CD14-positive monocyte (primary cell): ENCODE measurements around the gene TBXAS1. TPM values are rescaled to one million over a fixed set of nuclear protein-coding genes. Genes with fewer than 3 reads are reported as not detected.

ENCODE experiments used
- DNase-seq, 3 donors: peaks; one replicate each; pipeline ENCODE4 v3.0.0-alpha.2; 2011 to 2022
- H2AFZ ChIP-seq: 2 replicates; pipeline ENCODE4 v1.6.0; 2012; ENCODE audit warnings: mild to moderate bottlenecking, low read depth, low read length, inconsistent platforms; ENCODE audit not compliant: insufficient read depth, poor library complexity, severe bottlenecking
- H3K27ac ChIP-seq, 2 donors: 1 replicate in 1 of 2; 2 replicates in 1 of 2; pipeline ENCODE4 v1.5.1; 2012 to 2013; ENCODE audit warnings: low read length in 2 of 2, control low read depth in 1 of 2, inconsistent platforms in 1 of 2, low read depth in 1 of 2, mild to moderate bottlenecking in 1 of 2
- H3K27me3 ChIP-seq, 2 donors: one replicate each; pipeline versions ENCODE4 v1.6.0 to v1.6.1; 2011 to 2013; ENCODE audit warnings: low read length in 2 of 2; ENCODE audit not compliant: control insufficient read depth in 2 of 2, insufficient read depth in 2 of 2
- H3K36me3 ChIP-seq, 2 donors: replicated peaks in 1 of 2; 1 replicate in 1 of 2; 2 replicates in 1 of 2; pipeline versions ENCODE4 v1.5.1 to v1.6.1; 2012 to 2013; ENCODE audit warnings: low read length in 2 of 2, control low read depth in 1 of 2, inconsistent platforms in 1 of 2, mild to moderate bottlenecking in 1 of 2; ENCODE audit not compliant: insufficient read depth in 2 of 2, control insufficient read depth in 1 of 2
- H3K4me1 ChIP-seq, 2 donors: 1 replicate in 1 of 2; 2 replicates in 1 of 2; pipeline versions ENCODE4 v1.5.1 to v1.6.1; 2012 to 2013; ENCODE audit warnings: low read length in 2 of 2, control low read depth in 1 of 2, inconsistent platforms in 1 of 2, mild to moderate bottlenecking in 1 of 2, moderate library complexity in 1 of 2; ENCODE audit not compliant: insufficient read depth in 2 of 2, control insufficient read depth in 1 of 2
- H3K4me2 ChIP-seq: replicated peaks from 2 replicates; pipeline ENCODE3; 2012; ENCODE audit warnings: low read length, moderate library complexity, mild to moderate bottlenecking; ENCODE audit not compliant: poor library complexity, severe bottlenecking; ENCODE audit errors: extremely low read depth
- H3K4me3 ChIP-seq, 3 experiments: fragments of 200-600 bp in 1 of 3; sonication (generic) in 1 of 3; replicated peaks in 1 of 3; 1 replicate in 2 of 3; 2 replicates in 1 of 3; pipeline ENCODE4 v1.5.1; 2011 to 2013; ENCODE audit warnings: low read length in 3 of 3, mild to moderate bottlenecking in 3 of 3, control low read depth in 2 of 3, low read depth in 2 of 3, inconsistent platforms in 1 of 3, moderate library complexity in 1 of 3
- H3K79me2 ChIP-seq: 2 replicates; pipeline ENCODE4 v1.6.0; 2012; ENCODE audit warnings: mild to moderate bottlenecking, control low read depth, inconsistent platforms, low read length, moderate library complexity; ENCODE audit not compliant: insufficient read depth
- H3K9ac ChIP-seq: 2 replicates; pipeline ENCODE4 v1.6.0; 2017; ENCODE audit warnings: low read length, mild to moderate bottlenecking; ENCODE audit not compliant: insufficient read depth, poor library complexity, severe bottlenecking
- H3K9me3 ChIP-seq, 2 donors: replicated peaks in 1 of 2; 1 replicate in 1 of 2; 2 replicates in 1 of 2; pipeline versions ENCODE4 v1.5.1 to v1.6.1; 2012 to 2013; ENCODE audit warnings: low read length in 2 of 2, control low read depth in 1 of 2; ENCODE audit not compliant: control insufficient read depth in 1 of 2, insufficient read depth in 1 of 2
- H4K20me1 ChIP-seq: 2 replicates; pipeline ENCODE4 v1.6.0; 2012; ENCODE audit warnings: mild to moderate bottlenecking, low read length, control low read depth, moderate library complexity; ENCODE audit not compliant: insufficient read depth
- H3K27ac Mint-ChIP-seq, 7 donors: one replicate each; pipeline ENCODE4 v1.8.0; 2020; ENCODE audit warnings: mild to moderate bottlenecking in 7 of 7, mixed read lengths in 7 of 7, moderate library complexity in 6 of 7, inconsistent platforms in 2 of 7
- H3K27me3 Mint-ChIP-seq, 3 donors: one replicate each; pipeline ENCODE4 v1.8.0; 2021 to 2022; ENCODE audit warnings: low read depth in 3 of 3, mild to moderate bottlenecking in 3 of 3, mixed read lengths in 3 of 3, moderate library complexity in 3 of 3, inconsistent platforms in 1 of 3
- H3K36me3 Mint-ChIP-seq, 2 donors: one replicate each; pipeline ENCODE4 v1.8.0; 2020; ENCODE audit warnings: mixed read lengths in 2 of 2, inconsistent platforms in 1 of 2, mild to moderate bottlenecking in 1 of 2
- H3K4me1 Mint-ChIP-seq: one replicate; pipeline ENCODE4 v1.8.0; 2020; ENCODE audit warnings: mild to moderate bottlenecking, mixed read lengths
- H3K4me3 Mint-ChIP-seq, 2 donors: one replicate each; pipeline ENCODE4 v1.8.0; 2020; ENCODE audit warnings: mild to moderate bottlenecking in 2 of 2, mixed read lengths in 2 of 2, moderate library complexity in 1 of 2
- H3K9me3 Mint-ChIP-seq, 7 donors: one replicate each; pipeline ENCODE4 v1.8.0; 2020 to 2022; ENCODE audit warnings: mixed read lengths in 7 of 7, mild to moderate bottlenecking in 6 of 7, moderate library complexity in 6 of 7, inconsistent platforms in 2 of 7
- WGBS: methylation state at CpG from one replicate; pipeline ENCODE4 v1.1.5; 2013; ENCODE audit warnings: missing lambda C conversion rate; ENCODE audit not compliant: insufficient coverage; 5-methylcytosine and 5-hydroxymethylcytosine counted together
- intact Hi-C, 2 donors: fragments of 100-400 bp; cut with micrococcal nuclease; formaldehyde crosslinking; loops; one replicate each; pipeline versions ENCODE4 v1.15.0 to v1.15.1; 2023
- polyA plus RNA-seq, 3 donors: library from polyadenylated mRNA; depleted of rRNA in 1 of 3; unstranded in 2 of 3; stranded (reverse) in 1 of 3; fragments of 300-500 nt in 2 of 3; fragments of >200 nt in 1 of 3; fragmentation: Illumina TruSeq in 2 of 3; gene quantifications; 1 replicate in 2 of 3; 2 replicates in 1 of 3; pipeline ENCODE4 v1.2.3, GENCODE V29; 2012 to 2021
- TF ChIP-seq, protein P1 (sequence below): fragments of 200-600 bp; IDR thresholded peaks from one replicate; pipeline ENCODE4 v1.8.0; 2022; ENCODE audit warnings: antibody characterized with exemption, mild to moderate bottlenecking

The TBXAS1 gene
- polyA plus RNA-seq, 3 donors, result 289 to 335 (median 298) TPM

DNA sequence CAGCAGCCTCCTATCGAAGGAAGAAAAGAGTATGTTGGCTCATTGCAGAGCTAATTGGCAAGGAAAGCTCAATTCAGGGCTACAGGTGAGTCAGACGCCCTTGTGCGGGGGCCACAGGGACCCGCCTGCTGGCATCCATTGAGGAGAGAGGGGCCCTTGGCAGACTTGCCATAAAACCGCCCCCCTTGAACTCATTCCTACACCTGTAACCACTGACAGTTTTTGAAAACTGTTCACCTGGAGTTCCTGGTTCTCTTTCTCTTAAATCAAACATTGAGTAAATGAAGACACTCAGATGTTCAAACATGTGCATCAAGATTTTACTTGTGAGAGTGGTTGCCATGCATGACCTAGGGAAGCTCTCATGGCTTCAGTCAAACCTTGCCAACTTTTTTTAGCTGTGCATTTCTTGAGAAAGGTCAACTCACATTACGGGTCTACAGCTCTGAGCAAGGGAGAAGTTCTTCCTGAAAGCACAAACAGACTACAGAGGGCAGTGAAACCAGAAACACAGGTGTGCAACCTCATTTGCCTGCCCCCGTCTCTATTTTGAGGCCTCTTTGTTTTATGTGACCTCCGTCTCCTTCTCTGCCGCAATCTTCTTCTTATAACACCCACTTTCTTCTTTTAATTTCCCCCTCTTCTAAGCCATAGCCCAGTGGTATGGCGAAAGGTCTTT is 87.8 kb downstream of the TBXAS1 start:
- TF ChIP-seq, protein P1, sequence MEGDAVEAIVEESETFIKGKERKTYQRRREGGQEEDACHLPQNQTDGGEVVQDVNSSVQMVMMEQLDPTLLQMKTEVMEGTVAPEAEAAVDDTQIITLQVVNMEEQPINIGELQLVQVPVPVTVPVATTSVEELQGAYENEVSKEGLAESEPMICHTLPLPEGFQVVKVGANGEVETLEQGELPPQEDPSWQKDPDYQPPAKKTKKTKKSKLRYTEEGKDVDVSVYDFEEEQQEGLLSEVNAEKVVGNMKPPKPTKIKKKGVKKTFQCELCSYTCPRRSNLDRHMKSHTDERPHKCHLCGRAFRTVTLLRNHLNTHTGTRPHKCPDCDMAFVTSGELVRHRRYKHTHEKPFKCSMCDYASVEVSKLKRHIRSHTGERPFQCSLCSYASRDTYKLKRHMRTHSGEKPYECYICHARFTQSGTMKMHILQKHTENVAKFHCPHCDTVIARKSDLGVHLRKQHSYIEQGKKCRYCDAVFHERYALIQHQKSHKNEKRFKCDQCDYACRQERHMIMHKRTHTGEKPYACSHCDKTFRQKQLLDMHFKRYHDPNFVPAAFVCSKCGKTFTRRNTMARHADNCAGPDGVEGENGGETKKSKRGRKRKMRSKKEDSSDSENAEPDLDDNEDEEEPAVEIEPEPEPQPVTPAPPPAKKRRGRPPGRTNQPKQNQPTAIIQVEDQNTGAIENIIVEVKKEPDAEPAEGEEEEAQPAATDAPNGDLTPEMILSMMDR, result no peak
- Mint-ChIP-seq H3K27me3 (peaks cover 0 to 2% (median 0%) of the 10 kb centered on the region in 3 donors), H3K9me3 (peaks cover 0 to 4% (median 0%) of the 10 kb centered on the region in 7 donors), H3K4me3 (no peak overlapping the region), H3K4me1 (peaks cover 29% of the 10 kb centered on the region), H3K36me3 (peaks cover 86 to 97% of the 10 kb centered on the region in 2 donors), H3K27ac (peak overlapping the region in 4 of 7 donors; percentile 18 to 94 (median 88))
- no peak overlapping the region for H3K9ac ChIP-seq
- H3K36me3 ChIP-seq, result peaks cover 95 to 99% of the 10 kb centered on the region in 2 donors
- H3K27me3 ChIP-seq, result no peaks in the 10 kb centered on the region
- DNase-seq, result no peak
- no peak overlapping the region for H2AFZ ChIP-seq
- H3K4me2 ChIP-seq, result no peak overlapping the region
- 81% methylated on average over 7 of the region's 10 CpGs for WGBS
- H3K4me1 ChIP-seq, result peaks cover 18 to 23% of the 10 kb centered on the region in 2 donors
- H3K27ac ChIP-seq, result peak overlapping the region; percentile 50 to 80
- H3K9me3 ChIP-seq, result no peaks in the 10 kb centered on the region
- H3K79me2 ChIP-seq, result no peaks in the 10 kb centered on the region
- intact Hi-C loops, result loop anchor here in 1 of 2 donors (2.0 to 10.0 kb wide), 4 partner anchors 16 to 242 kb away; partner anchors contain the start of gene HIPK2
- H3K4me3 ChIP-seq, result no peak overlapping the region
- peaks cover 100% of the 10 kb centered on the region for H4K20me1 ChIP-seq

DNA sequence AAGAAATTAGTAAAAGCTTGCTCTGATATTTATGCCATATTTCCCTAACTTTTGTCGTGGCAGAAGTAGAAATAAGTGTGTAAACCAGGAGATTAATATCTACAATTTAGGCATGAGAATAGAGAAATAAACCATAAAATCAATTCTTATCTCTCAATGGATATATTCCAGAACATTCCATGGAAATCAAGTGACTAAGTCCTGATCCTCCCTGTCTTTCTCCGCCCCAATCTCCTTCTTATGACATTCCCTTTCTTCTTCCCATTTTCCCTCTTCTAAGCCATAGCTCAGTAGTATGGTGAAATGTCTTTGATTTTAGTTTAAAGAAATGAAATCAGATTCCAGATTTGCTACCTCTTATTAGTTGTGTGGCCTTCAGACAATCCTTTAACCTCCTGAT is 88.8 kb downstream of the TBXAS1 start:
- Histone ChIP-seq H3K4me1 (peaks cover 18 to 23% of the 10 kb centered on the region in 2 donors), H3K9ac (no peak overlapping the region), H3K36me3 (peaks cover 87 to 99% of the 10 kb centered on the region in 2 donors), H3K27ac (no peak overlapping the region), H3K4me2 (no peak overlapping the region), H3K9me3 (no peaks in the 10 kb centered on the region), H3K4me3 (no peak overlapping the region), H3K79me2 (no peaks in the 10 kb centered on the region), H4K20me1 (peaks cover 100% of the 10 kb centered on the region), H3K27me3 (no peaks in the 10 kb centered on the region), H2AFZ (no peak overlapping the region)
- no peak overlapping the region for H3K4me3 Mint-ChIP-seq
- peaks cover 0 to 2% (median 0%) of the 10 kb centered on the region in 3 donors for H3K27me3 Mint-ChIP-seq
- peak overlapping the region in 1 of 7 donors; percentile 83 for H3K27ac Mint-ChIP-seq
- H3K9me3 Mint-ChIP-seq, result peaks cover 0 to 4% (median 0%) of the 10 kb centered on the region in 7 donors
- peaks cover 29% of the 10 kb centered on the region for H3K4me1 Mint-ChIP-seq
- DNase-seq, result no peak
- TF ChIP-seq, protein P1, result no peak
- intact Hi-C loops, result loop anchor here in 1 of 2 donors (2.0 to 10.0 kb wide), 4 partner anchors 17 to 243 kb away; partner anchors contain the start of gene HIPK2
- WGBS, result no CpG with 5 or more reads among the region's 2 CpGs
- H3K36me3 Mint-ChIP-seq, result peaks cover 86 to 97% of the 10 kb centered on the region in 2 donors
